ENCODE results near the gene H2BK1. TPM values are rescaled to one million over a fixed set of nuclear protein-coding genes. Genes with fewer than 3 reads are reported as not detected.

The H2BK1 gene
- total RNA-seq, 1 donor = not detected

- TF ChIP-seq CTCF (IDR thresholded peaks at IDR 0.05; ENCODE audit: insufficient read depth, low read length) = no peak
Observed at GRCh38 chr7:151204383-151205032, 5.8 kb downstream of the H2BK1 start.

GRCh38 chr7:151202836-151203235, 7.5 kb downstream of the H2BK1 start:
- TF ChIP-seq CTCF (IDR thresholded peaks at IDR 0.05; ENCODE audit: insufficient read depth, low read length) = no peak
- DNase-seq (ENCODE audit: low read depth) = no peak
- H3K4me3 ChIP-seq (ENCODE audit: low read depth, low read length) = no peak overlapping the region

More at GRCh38 chr7:151204383-151205032, 5.8 kb downstream of the H2BK1 start:
- no peak for DNase-seq (ENCODE audit: low read depth)
- H3K4me3 ChIP-seq (ENCODE audit: low read depth, low read length) = no peak overlapping the region

GRCh38 chr7:151201751-151202150, 8.5 kb downstream of the H2BK1 start:
- H3K4me3 ChIP-seq (ENCODE audit: low read depth, low read length) = no peak overlapping the region
- no peak for DNase-seq (ENCODE audit: low read depth)
- TF ChIP-seq CTCF (IDR thresholded peaks at IDR 0.05; ENCODE audit: insufficient read depth, low read length) = no peak

GRCh38 chr7:151201344-151201743, 8.9 kb downstream of the H2BK1 start:
- no peak for DNase-seq (ENCODE audit: low read depth)
- H3K4me3 ChIP-seq (ENCODE audit: low read depth, low read length) = no peak overlapping the region
- no peak for TF ChIP-seq CTCF (IDR thresholded peaks at IDR 0.05; ENCODE audit: insufficient read depth, low read length)

GRCh38 chr7:151198945-151199848, 11.1 kb downstream of the H2BK1 start:
- no peak for DNase-seq (ENCODE audit: low read depth)
- no peak overlapping the region for H3K4me3 ChIP-seq (ENCODE audit: low read depth, low read length)
- no peak for TF ChIP-seq CTCF (IDR thresholded peaks at IDR 0.05; ENCODE audit: insufficient read depth, low read length)

- no peak overlapping the region for H3K4me3 ChIP-seq (ENCODE audit: low read depth, low read length)
- no peak for DNase-seq (ENCODE audit: low read depth)
- no peak for TF ChIP-seq CTCF (IDR thresholded peaks at IDR 0.05; ENCODE audit: insufficient read depth, low read length)
Observed at GRCh38 chr7:151197932-151198331, 12.4 kb downstream of the H2BK1 start.
